IMR-90 (cell line): Measurements from ENCODE around the gene ETFB. TPM values are rescaled to one million over a fixed set of nuclear protein-coding genes. Genes with fewer than 3 reads are reported as not detected.

Source experiments
- ATAC-seq: fragments of 200-7000 bp; cut with Tn5 transposase; 2 replicates; pipeline ENCODE4 v1.9.1; 2020; ENCODE audit warnings: low read depth, mild to moderate bottlenecking, moderate library complexity
- BruUV-seq: library from RNA; stranded (reverse); fragments of 400-500 nt; replicated peaks from 2 replicates; lab custom pipeline; 2021; lab: Mats Ljungman, UMichigan
- CTCF ChIA-PET: fragments of 300-600 bp; formaldehyde crosslinking; extraction: SDS; loops from one replicate; lab custom pipeline; 2021; ENCODE audit warnings: antibody characterized with exemption; lab: Yijun Ruan, JAX
- POLR2A ChIA-PET: fragments of 300-600 bp; sonication (Branson Sonifier 250); formaldehyde crosslinking; loops from one replicate; lab custom pipeline; 2022; ENCODE audit warnings: antibody characterized with exemption; ENCODE audit not compliant: unreplicated experiment; lab: Charles Lee
- DNase-seq: peaks from one replicate; pipeline ENCODE4 v3.0.0; 2013
- H2AFZ ChIP-seq: replicated peaks from 2 replicates; pipeline ENCODE3; 2013; ENCODE audit warnings: low read length, mild to moderate bottlenecking; ENCODE audit not compliant: poor library complexity
- H2AK5ac ChIP-seq: 2 replicates; pipeline ENCODE4 v1.6.1; 2013; ENCODE audit warnings: low read depth, low read length, inconsistent platforms
- H2AK9ac ChIP-seq: replicated peaks from 2 replicates; pipeline ENCODE3; 2013; ENCODE audit warnings: mild to moderate bottlenecking, low read depth, low read length, moderate library complexity; ENCODE audit not compliant: poor library complexity
- H2BK120ac ChIP-seq: 2 replicates; pipeline ENCODE4 v1.6.1; 2013; ENCODE audit warnings: low read depth, low read length, inconsistent platforms
- H2BK15ac ChIP-seq: 3 replicates; pipeline ENCODE4 v1.6.1; 2013; ENCODE audit warnings: low read depth, low read length, inconsistent platforms
- H2BK20ac ChIP-seq: 2 replicates; pipeline ENCODE4 v1.6.1; 2013; ENCODE audit warnings: low read depth, mild to moderate bottlenecking, inconsistent platforms, low read length, moderate library complexity
- H2BK5ac ChIP-seq: 2 replicates; pipeline ENCODE4 v1.6.1; 2013; ENCODE audit warnings: mild to moderate bottlenecking, low read depth, low read length, inconsistent platforms; ENCODE audit not compliant: poor library complexity, severe bottlenecking
- H3K14ac ChIP-seq: replicated peaks from 2 replicates; pipeline ENCODE4 v1.6.1; 2013; ENCODE audit warnings: low read depth, low read length, inconsistent platforms
- H3K18ac ChIP-seq: 2 replicates; pipeline ENCODE4 v1.6.1; 2013; ENCODE audit warnings: low read depth, low read length, control low read depth
- H3K23ac ChIP-seq: 2 replicates; pipeline ENCODE4 v1.6.1; 2013; ENCODE audit warnings: low read depth, low read length, inconsistent platforms
- H3K27ac ChIP-seq: 2 replicates; pipeline ENCODE4 v1.5.1; 2013; ENCODE audit warnings: mild to moderate bottlenecking, control low read depth, low read length; ENCODE audit not compliant: insufficient read depth
- H3K27me3 ChIP-seq: 2 replicates; pipeline ENCODE4 v1.6.1; 2013; ENCODE audit warnings: low read length; ENCODE audit not compliant: control insufficient read depth, insufficient read depth
- H3K36me3 ChIP-seq: 2 replicates; pipeline ENCODE4 v1.6.1; 2013; ENCODE audit warnings: low read length, mixed read lengths; ENCODE audit not compliant: control insufficient read depth, insufficient read depth
- H3K4ac ChIP-seq: 2 replicates; pipeline ENCODE4 v1.6.1; 2013; ENCODE audit warnings: low read depth, low read length, inconsistent platforms
- H3K4me1 ChIP-seq: 2 replicates; pipeline ENCODE4 v1.6.1; 2013; ENCODE audit warnings: low read length, mixed read lengths; ENCODE audit not compliant: control insufficient read depth, insufficient read depth
- H3K4me2 ChIP-seq: 2 replicates; pipeline ENCODE4 v1.6.1; 2013; ENCODE audit warnings: low read depth, mild to moderate bottlenecking, control low read depth, low read length, moderate library complexity
- H3K4me3 ChIP-seq: 2 replicates; pipeline ENCODE4 v1.5.1; 2013; ENCODE audit warnings: low read depth, mild to moderate bottlenecking, control low read depth, low read length, moderate library complexity; ENCODE audit not compliant: insufficient read depth
- H3K56ac ChIP-seq: 2 replicates; pipeline ENCODE4 v1.6.1; 2013; ENCODE audit warnings: low read length, inconsistent platforms; ENCODE audit not compliant: insufficient read depth; ENCODE audit errors: extremely low read depth
- H3K79me1 ChIP-seq, 2 experiments: 2 replicates each; pipeline ENCODE4 v1.6.1; 2013; ENCODE audit warnings: low read length in 2 of 2, inconsistent platforms in 1 of 2, low read depth in 1 of 2
- H3K9ac ChIP-seq: 2 replicates; pipeline ENCODE4 v1.6.1; 2013; ENCODE audit warnings: low read depth, low read length, control low read depth
- H3K9me1 ChIP-seq: 2 replicates; pipeline ENCODE4 v1.6.1; 2013; ENCODE audit warnings: low read length, inconsistent platforms; ENCODE audit not compliant: insufficient read depth
- H3K9me3 ChIP-seq: 2 replicates; pipeline ENCODE4 v1.6.1; 2013; ENCODE audit warnings: low read length; ENCODE audit not compliant: control insufficient read depth, insufficient read depth
- H4K20me1 ChIP-seq: 2 replicates; pipeline ENCODE4 v1.6.1; 2013; ENCODE audit warnings: low read length, inconsistent platforms; ENCODE audit not compliant: insufficient read depth
- H4K5ac ChIP-seq: 2 replicates; pipeline ENCODE4 v1.6.1; 2013; ENCODE audit warnings: mild to moderate bottlenecking, low read depth, low read length, control low read depth
- H4K8ac ChIP-seq, 2 experiments: 2 replicates each; pipeline ENCODE4 v1.6.1; 2013; ENCODE audit warnings: low read depth in 2 of 2, low read length in 2 of 2, control low read depth in 1 of 2, inconsistent platforms in 1 of 2
- H4K91ac ChIP-seq: 2 replicates; pipeline ENCODE4 v1.6.1; 2013; ENCODE audit warnings: low read depth, low read length, inconsistent platforms; ENCODE audit not compliant: insufficient read depth
- BHLHE40 ChIP-seq: fragments of 150-350 bp; IDR thresholded peaks from 2 replicates; pipeline ENCODE4 v1.6.1; 2016; ENCODE audit warnings: mild to moderate bottlenecking, low read depth, low read length
- CHD1 ChIP-seq: IDR thresholded peaks from 2 replicates; pipeline ENCODE4 v1.6.1; 2012; ENCODE audit warnings: low read depth, low read length, improper control_type of control experiment
- FOS ChIP-seq: fragments of 150-350 bp; IDR thresholded peaks from 2 replicates; pipeline ENCODE4 v1.6.1; 2016; ENCODE audit warnings: low read depth, low read length
- MAZ ChIP-seq: IDR thresholded peaks from 2 replicates; pipeline ENCODE4 v1.6.1; 2012; ENCODE audit warnings: low read depth, mild to moderate bottlenecking, low read length, improper control_type of control experiment, moderate library complexity, borderline replicate concordance
- MXI1 ChIP-seq: IDR thresholded peaks from 2 replicates; pipeline ENCODE4 v1.6.1; 2012; ENCODE audit warnings: low read depth, mild to moderate bottlenecking, low read length, moderate library complexity, borderline replicate concordance
- NFE2L2 ChIP-seq: fragments of 150-350 bp; IDR thresholded peaks from 2 replicates; pipeline ENCODE4 v1.6.1; 2016; ENCODE audit warnings: low read depth, mild to moderate bottlenecking, low read length
- POLR2A ChIP-seq: IDR thresholded peaks from 2 replicates; pipeline ENCODE4 v1.6.1; 2012; ENCODE audit warnings: mild to moderate bottlenecking, low read depth, low read length
- RFX5 ChIP-seq: IDR thresholded peaks from 2 replicates; pipeline ENCODE4 v1.8.0; 2012; ENCODE audit warnings: low read depth, mild to moderate bottlenecking, low read length, moderate library complexity
- USF2 ChIP-seq: fragments of 150-350 bp; IDR thresholded peaks from 2 replicates; pipeline ENCODE4 v1.6.1; 2017; ENCODE audit warnings: mild to moderate bottlenecking, antibody characterized with exemption, low read length, low read depth
- WGBS, 2 experiments: methylation state at CpG; one replicate each; pipeline versions ENCODE4 v1.1.5 to v1.1.7; 2013; ENCODE audit warnings: missing lambda C conversion rate in 2 of 2; ENCODE audit not compliant: insufficient read length in 1 of 2; ENCODE audit errors: extremely low coverage in 2 of 2; 5-methylcytosine and 5-hydroxymethylcytosine counted together
- dilution Hi-C: fragments of 300-500 bp; cut with HindIII; formaldehyde crosslinking; loops from one replicate; pipeline ENCODE4 v1.14.3; 2018; ENCODE audit warnings: low sequenced_read_pairs; ENCODE audit not compliant: unreplicated experiment
- in situ Hi-C: fragments of 300-500 bp; cut with MboI; formaldehyde crosslinking; loops from 3 replicates; pipeline ENCODE4 v1.14.3; 2019; ENCODE audit warnings: low sequenced_read_pairs, inconsistent platforms, mixed read lengths
- intact Hi-C: fragments of 100-400 bp; cut with micrococcal nuclease; formaldehyde crosslinking; loops from 2 replicates; pipeline ENCODE4 v1.10.0; 2022
- polyA plus RNA-seq, 3 experiments: library from polyadenylated mRNA; depleted of rRNA; stranded (reverse); fragments of >200 nt; gene quantifications; 2 replicates each; pipeline ENCODE4 v1.2.3, GENCODE V29; 2012; ENCODE audit warnings: low replicate concordance in 1 of 3
- total RNA-seq: library from RNA; depleted of rRNA; stranded (reverse); fragments of >200 nt; gene quantifications from 2 replicates; pipeline ENCODE4 v1.2.3, GENCODE V29; 2012

ETFB gene
- total and polyA plus RNA-seq, 2 of the 4 experiments (the other 2 are of a cell fraction): 141 to 166 TPM

- 4% methylated on average over 23 of the region's 45 CpGs; no CpG with 5 or more reads in 1 of the 2 experiments for WGBS, 2 experiments
- peak overlapping the region; percentile 86 for H3K9ac ChIP-seq
- no peaks in the 10 kb centered on the region for H3K36me3 ChIP-seq
- in situ Hi-C loops (no loop called here), dilution Hi-C loops (no loop called here), intact Hi-C loops (loop anchor here (1.0 to 2.0 kb wide), 2 partner anchors 27 to 55 kb away; no protein-coding TSS in a partner anchor)
- H2AK5ac ChIP-seq: no peak overlapping the region
- H4K5ac ChIP-seq: peak overlapping the region; percentile 97
- H3K4ac ChIP-seq: peak overlapping the region; percentile 93
- peak overlapping the region; percentile 94 for H3K4me2 ChIP-seq
- TF ChIP-seq POLR2A: 0 out of 2 replicates have a peak, but pooled peaks have one; percentile 46
- TF ChIP-seq USF2: peak; percentile 30
- TF ChIP-seq CHD1: no peak
- 0 out of 2 replicates have a peak, but pooled peaks have one; percentile 4 for TF ChIP-seq FOS
- TF ChIP-seq RFX5: no peak
- TF ChIP-seq MXI1: no peak
- TF ChIP-seq BHLHE40: peak; percentile 4; the same call in 1 of the 2 replicates
- 0 out of 2 replicates have a peak, but pooled peaks have one; percentile 20 for TF ChIP-seq MAZ
- TF ChIP-seq NFE2L2: no peak
- peak overlapping the region; percentile 92 for H4K91ac ChIP-seq
- H3K79me1 ChIP-seq: 0 out of 4 replicates have a peak, but pooled peaks cover 0 to 6% of the 10 kb centered on the region in 2 experiments
- H3K27me3 ChIP-seq: no peaks in the 10 kb centered on the region
- ATAC-seq: peak; percentile 98
- ChIA-PET POLR2A (no interaction called here), CTCF (interaction anchor here (0.6 to 0.7 kb wide), 3 partner anchors 142 to 1779 kb away, joined by 3 read pairs; no protein-coding TSS in a partner anchor)
- H2BK15ac ChIP-seq: peak overlapping the region; percentile 90; the same call in 2 of the 3 replicates
- peak overlapping the region; percentile 73 for H3K23ac ChIP-seq
- BruUV-seq: no TSS peak
- H2AK9ac ChIP-seq: no peak overlapping the region
- peak overlapping the region; percentile 91 to 99 for H4K8ac ChIP-seq
- peak overlapping the region; percentile 83 for H2BK5ac ChIP-seq
- no peaks in the 10 kb centered on the region; the same call in 1 of the 2 replicates for H3K9me1 ChIP-seq
- H3K4me3 ChIP-seq: peak overlapping the region; percentile 56
- H3K56ac ChIP-seq: peak overlapping the region; percentile 82
- peak overlapping the region; percentile 71 for H3K27ac ChIP-seq
- peak overlapping the region; percentile 67 for H3K18ac ChIP-seq
- peak overlapping the region; percentile 92 for H2AFZ ChIP-seq
- no peaks in the 10 kb centered on the region for H3K9me3 ChIP-seq
- no peaks in the 10 kb centered on the region for H4K20me1 ChIP-seq
- peak overlapping the region; percentile 68; the same call in 1 of the 2 replicates for H2BK120ac ChIP-seq
- H2BK20ac ChIP-seq: peak overlapping the region; percentile 74
- H3K4me1 ChIP-seq: no peaks in the 10 kb centered on the region
- DNase-seq: peak; percentile 99
- H3K14ac ChIP-seq: peak overlapping the region; percentile 99
These were observed 28.1 kb upstream of the ETFB start for GRCh38 chr19:51394050-51394836.
